NT2/D1 (cell line): ENCODE measurements around the gene LHFPL6.

Experiments used
- DNase-seq: peaks from one replicate; pipeline ENCODE4 v3.0.0-alpha.2; 2011; ENCODE audit warnings: low read depth, low spot score
- H3K27me3 ChIP-seq: 2 replicates; pipeline ENCODE4 v1.6.0; 2011; ENCODE audit warnings: mild to moderate bottlenecking; ENCODE audit not compliant: insufficient read length, insufficient read depth
- H3K36me3 ChIP-seq: 2 replicates; pipeline ENCODE4 v1.6.1; 2011; ENCODE audit warnings: mild to moderate bottlenecking, low read length, mixed read lengths; ENCODE audit not compliant: insufficient read depth, insufficient read length
- H3K4me1 ChIP-seq: 2 replicates; pipeline ENCODE4 v1.5.1; 2011; ENCODE audit not compliant: insufficient read depth, insufficient read length
- H3K4me3 ChIP-seq: 2 replicates; pipeline ENCODE4 v1.5.1; 2011; ENCODE audit warnings: low read depth; ENCODE audit not compliant: insufficient read length
- H3K9ac ChIP-seq: 2 replicates; pipeline ENCODE4 v1.6.0; 2011; ENCODE audit warnings: low read depth; ENCODE audit not compliant: insufficient read length
- H3K9me3 ChIP-seq: 2 replicates; pipeline ENCODE4 v1.5.1; 2011; ENCODE audit warnings: mild to moderate bottlenecking, low read length; ENCODE audit not compliant: insufficient read depth
- SUZ12 ChIP-seq: IDR thresholded peaks from 2 replicates; pipeline ENCODE4 v1.6.1; 2011; ENCODE audit not compliant: insufficient read length, insufficient read depth; ENCODE audit errors: extremely low read depth
- YY1 ChIP-seq: IDR thresholded peaks from 2 replicates; pipeline ENCODE4 v1.6.1; 2011; ENCODE audit not compliant: insufficient read length, insufficient read depth
- ZNF274 ChIP-seq: IDR thresholded peaks from 2 replicates; pipeline ENCODE4 v1.6.1; 2011; ENCODE audit warnings: mild to moderate bottlenecking, low read depth, low read length

Gene LHFPL6

GRCh38 chr13:39414339-39414738 is 188.7 kb downstream of the LHFPL6 start:
- Histone ChIP-seq H3K9me3 (no peaks in the 10 kb centered on the region), H3K36me3 (no peaks in the 10 kb centered on the region), H3K4me1 (no peaks in the 10 kb centered on the region), H3K27me3 (no peaks in the 10 kb centered on the region), H3K4me3 (no peak overlapping the region), H3K9ac (no peak overlapping the region)
- DNase-seq, result no peak
- TF ChIP-seq YY1 (no peak), ZNF274 (no peak), SUZ12 (no peak)

GRCh38 chr13:39411511-39411910 is 191.5 kb downstream of the LHFPL6 start:
- Histone ChIP-seq H3K4me3 (no peak overlapping the region), H3K9me3 (no peaks in the 10 kb centered on the region), H3K4me1 (no peaks in the 10 kb centered on the region), H3K27me3 (no peaks in the 10 kb centered on the region), H3K9ac (no peak overlapping the region), H3K36me3 (no peaks in the 10 kb centered on the region)
- no peak for TF ChIP-seq YY1
- TF ChIP-seq SUZ12, result no peak
- TF ChIP-seq ZNF274, result no peak
- DNase-seq, result no peak

DNA sequence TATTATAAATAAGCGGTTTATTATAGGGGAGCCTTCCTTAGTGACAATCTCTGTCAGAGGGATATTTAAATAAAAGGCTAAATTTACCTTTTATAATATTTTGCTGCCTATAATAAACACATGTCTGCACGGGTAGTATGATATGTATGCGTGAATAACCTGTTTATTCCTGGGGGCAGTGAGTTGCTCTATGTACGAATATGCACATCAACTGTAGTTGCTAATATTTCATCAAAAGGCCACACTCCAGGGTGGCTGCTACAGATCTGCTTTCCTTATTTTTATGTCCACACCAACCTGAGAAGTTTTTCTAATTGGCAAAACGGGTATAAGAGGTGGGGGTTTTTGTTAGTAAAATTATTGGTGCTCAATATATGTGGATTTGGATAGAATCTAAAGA is 192.0 kb downstream of the LHFPL6 start:
- Histone ChIP-seq H3K9me3 (no peaks in the 10 kb centered on the region), H3K36me3 (no peaks in the 10 kb centered on the region), H3K9ac (no peak overlapping the region), H3K4me1 (no peaks in the 10 kb centered on the region), H3K4me3 (no peak overlapping the region), H3K27me3 (no peaks in the 10 kb centered on the region)
- TF ChIP-seq SUZ12, result no peak
- no peak for TF ChIP-seq YY1
- TF ChIP-seq ZNF274, result no peak
- DNase-seq, result no peak

GRCh38 chr13:39410096-39410901 is 192.7 kb downstream of the LHFPL6 start:
- Histone ChIP-seq H3K27me3 (no peaks in the 10 kb centered on the region), H3K36me3 (no peaks in the 10 kb centered on the region), H3K4me1 (no peaks in the 10 kb centered on the region), H3K9me3 (no peaks in the 10 kb centered on the region), H3K9ac (no peak overlapping the region), H3K4me3 (no peak overlapping the region)
- DNase-seq, result no peak
- TF ChIP-seq SUZ12 (no peak), YY1 (no peak), ZNF274 (no peak)

- Histone ChIP-seq H3K9me3 (no peaks in the 10 kb centered on the region), H3K4me3 (no peak overlapping the region), H3K9ac (no peak overlapping the region), H3K36me3 (no peaks in the 10 kb centered on the region), H3K4me1 (no peaks in the 10 kb centered on the region), H3K27me3 (no peaks in the 10 kb centered on the region)
- TF ChIP-seq ZNF274, result no peak
- no peak for TF ChIP-seq SUZ12
- TF ChIP-seq YY1, result no peak
- DNase-seq, result no peak
Measured at GRCh38 chr13:39408512-39408911, 194.5 kb downstream of the LHFPL6 start.

DNA sequence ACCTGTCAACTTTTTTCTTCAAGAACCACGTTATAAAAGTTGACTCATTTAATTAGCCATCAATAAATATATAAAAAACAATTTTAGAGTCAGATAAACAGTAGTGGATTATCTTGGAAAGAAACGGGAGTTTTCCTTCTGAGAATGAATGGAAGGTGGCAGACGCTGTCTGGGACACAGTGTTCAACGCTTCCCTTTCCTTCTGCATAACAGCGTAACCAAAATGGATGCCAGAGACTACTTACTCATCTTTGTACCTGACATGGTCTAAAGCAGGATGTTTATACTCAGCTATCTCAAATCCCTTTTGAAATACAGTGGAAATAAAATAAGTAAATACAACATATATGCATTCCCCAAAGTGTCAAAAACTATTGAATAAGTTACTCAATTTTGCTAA is 195.2 kb downstream of the LHFPL6 start:
- Histone ChIP-seq H3K27me3 (no peaks in the 10 kb centered on the region), H3K36me3 (no peaks in the 10 kb centered on the region), H3K9me3 (no peaks in the 10 kb centered on the region), H3K9ac (no peak overlapping the region), H3K4me3 (no peak overlapping the region), H3K4me1 (no peaks in the 10 kb centered on the region)
- no peak for DNase-seq
- TF ChIP-seq SUZ12 (no peak), ZNF274 (no peak)

DNA sequence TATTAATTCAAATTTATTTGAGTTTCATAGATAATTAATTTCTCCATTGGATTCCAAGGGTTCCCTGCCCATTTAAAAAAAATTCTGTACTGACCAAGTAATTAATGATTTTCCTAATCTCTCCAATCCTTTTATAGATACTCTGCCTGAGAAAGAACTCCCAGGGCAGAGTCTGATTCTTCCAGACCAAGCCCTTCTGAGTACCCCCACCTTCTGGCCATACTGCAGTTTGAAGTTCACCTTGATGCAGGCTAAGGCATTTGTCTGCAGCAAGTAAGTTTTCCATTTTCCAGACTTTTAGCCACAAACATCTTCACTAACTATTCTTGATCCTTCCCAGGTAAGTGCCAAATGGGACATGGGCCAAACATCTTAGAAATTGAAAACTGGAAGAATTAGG is 195.9 kb downstream of the LHFPL6 start:
- no peaks in the 10 kb centered on the region for H3K27me3 ChIP-seq
- no peak overlapping the region for H3K4me3 ChIP-seq
- H3K9ac ChIP-seq, result no peak overlapping the region
- TF ChIP-seq SUZ12, result no peak
- TF ChIP-seq YY1, result no peak
- TF ChIP-seq ZNF274, result no peak
- no peaks in the 10 kb centered on the region for H3K36me3 ChIP-seq
- no peaks in the 10 kb centered on the region for H3K4me1 ChIP-seq
- no peaks in the 10 kb centered on the region for H3K9me3 ChIP-seq
- no peak for DNase-seq

GRCh38 chr13:39406688-39407087 is 196.3 kb downstream of the LHFPL6 start:
- H3K27me3 ChIP-seq, result no peaks in the 10 kb centered on the region
- no peaks in the 10 kb centered on the region for H3K4me1 ChIP-seq
- no peak overlapping the region for H3K4me3 ChIP-seq
- H3K36me3 ChIP-seq, result no peaks in the 10 kb centered on the region
- DNase-seq, result no peak
- H3K9me3 ChIP-seq, result no peaks in the 10 kb centered on the region
- no peak for TF ChIP-seq SUZ12
- TF ChIP-seq YY1, result no peak
- TF ChIP-seq ZNF274, result no peak
- no peak overlapping the region for H3K9ac ChIP-seq
